ENCODE data around the gene MYH10.

The MYH10 gene

GRCh38 chr17:8474826-8475225, 155.7 kb downstream of the MYH10 start:
- DNase-seq (ENCODE audit: low spot score): peak; percentile 1

GRCh38 chr17:8473451-8474192, 156.9 kb downstream of the MYH10 start:
- peak; percentile 1 for DNase-seq (ENCODE audit: low spot score)

- peak; percentile 1 for DNase-seq (ENCODE audit: low spot score)
These were observed 157.9 kb downstream of the MYH10 start for GRCh38 chr17:8472663-8473062.

- peak; percentile 16 for DNase-seq (ENCODE audit: low spot score)
These were observed 160.0 kb downstream of the MYH10 start for GRCh38 chr17:8470447-8471047.

GRCh38 chr17:8469964-8470363, 160.6 kb downstream of the MYH10 start:
- peak; percentile 9 for DNase-seq (ENCODE audit: low spot score)

GRCh38 chr17:8468980-8469379, 161.5 kb downstream of the MYH10 start:
- peak; percentile 1 for DNase-seq (ENCODE audit: low spot score)

GRCh38 chr17:8468127-8468526, 162.4 kb downstream of the MYH10 start:
- DNase-seq (ENCODE audit: low spot score): no peak

GRCh38 chr17:8467527-8467926, 163.0 kb downstream of the MYH10 start:
- no peak for DNase-seq (ENCODE audit: low spot score)

- DNase-seq (ENCODE audit: low spot score): no peak
These were observed 163.7 kb downstream of the MYH10 start for GRCh38 chr17:8466873-8467272.

GRCh38 chr17:8466456-8466855, 164.1 kb downstream of the MYH10 start:
- DNase-seq (ENCODE audit: low spot score): peak; percentile 78

- DNase-seq (ENCODE audit: low spot score): no peak
These were observed 164.8 kb downstream of the MYH10 start for GRCh38 chr17:8465759-8466158.

- DNase-seq (ENCODE audit: low spot score): no peak
These were observed 165.2 kb downstream of the MYH10 start for GRCh38 chr17:8465356-8465755.

GRCh38 chr17:8464941-8465340, 165.6 kb downstream of the MYH10 start:
- no peak for DNase-seq (ENCODE audit: low spot score)

GRCh38 chr17:8463099-8463498, 167.4 kb downstream of the MYH10 start:
- peak; percentile 63 for DNase-seq (ENCODE audit: low spot score)

- DNase-seq (ENCODE audit: low spot score): no peak
These were observed 168.0 kb downstream of the MYH10 start for GRCh38 chr17:8462564-8462963.

- DNase-seq (ENCODE audit: low spot score): no peak
These were observed 170.7 kb downstream of the MYH10 start for GRCh38 chr17:8459831-8460230.

- DNase-seq (ENCODE audit: low spot score): no peak
These were observed 171.4 kb downstream of the MYH10 start for GRCh38 chr17:8459107-8459506.

GRCh38 chr17:8458128-8458527, 172.4 kb downstream of the MYH10 start:
- DNase-seq (ENCODE audit: low spot score): no peak

- no peak for DNase-seq (ENCODE audit: low spot score)
These were observed 174.8 kb downstream of the MYH10 start for GRCh38 chr17:8455665-8456209.

- DNase-seq (ENCODE audit: low spot score): no peak
These were observed 177.2 kb downstream of the MYH10 start for GRCh38 chr17:8453326-8453725.

GRCh38 chr17:8451933-8452614, 178.5 kb downstream of the MYH10 start:
- no peak for DNase-seq (ENCODE audit: low spot score)

GRCh38 chr17:8448310-8448709, 182.2 kb downstream of the MYH10 start:
- DNase-seq (ENCODE audit: low spot score): no peak

- DNase-seq (ENCODE audit: low spot score): no peak
These were observed 182.7 kb downstream of the MYH10 start for GRCh38 chr17:8447799-8448198.
